ENCODE measurements around the gene ABHD10. TPM values are rescaled to one million over a fixed set of nuclear protein-coding genes. Genes with fewer than 3 reads are reported as not detected.

ABHD10 gene
- total RNA-seq, 1 experiment from 2014 or later, result 30.3 TPM

DNA sequence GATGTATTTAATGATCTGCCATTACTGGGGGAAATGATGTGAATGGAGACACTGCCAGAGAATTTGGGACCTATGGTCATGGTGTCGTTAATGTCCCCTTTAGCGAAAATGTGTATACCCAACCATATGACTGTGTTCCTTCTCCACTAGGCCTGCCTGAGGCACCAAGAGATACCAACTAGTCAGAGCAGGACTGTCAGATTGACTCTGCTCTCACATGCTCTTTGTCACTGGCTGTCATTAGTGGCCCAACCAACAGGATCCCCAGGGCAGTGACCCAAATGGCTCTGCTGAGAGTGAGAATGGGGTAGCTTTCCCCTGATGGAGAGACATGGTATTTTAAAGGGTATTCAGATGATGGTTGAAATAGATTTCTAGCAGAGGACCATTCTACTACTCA lies 22.7 kb downstream of the ABHD10 start:
- no TSS peak for BruUV-seq (replicated peaks)
- ATAC-seq (no peak), DNase-seq (ENCODE audit: low read depth, low spot score) (no peak)
- Histone ChIP-seq H3K36me3 (ENCODE audit: control insufficient read depth, insufficient read depth, low read length) (no peaks in the 10 kb centered on the region), H3K9me3 (ENCODE audit: control insufficient read depth, insufficient read depth, low read depth, low read length) (no peaks in the 10 kb centered on the region), H3K27ac (ENCODE audit: low read length) (no peak overlapping the region), H3K4me3 (ENCODE audit: low read depth in 2 of 2, low read length in 2 of 2) (no peak overlapping the region), H3K4me1 (ENCODE audit: control insufficient read depth, insufficient read depth, low read length) (no peaks in the 10 kb centered on the region), H3K27me3 (ENCODE audit: control insufficient read depth, insufficient read depth, low read length) (no peaks in the 10 kb centered on the region)
- intact Hi-C loops (cut with micrococcal nuclease; ENCODE audit: unreplicated experiment), result no loop called here
- CTCF ChIA-PET, result no interaction called here
- POLR2A ChIA-PET, result interaction anchor here (0.7 kb wide), 1 partner anchor 12 kb away, joined by 3 read pairs; no protein-coding TSS in a partner anchor
- TF ChIP-seq POLR2AphosphoS5 (IDR thresholded peaks at IDR 0.05; ENCODE audit: low read depth, low read length) (no peak), TCF7L2 (IDR thresholded peaks at IDR 0.05; ENCODE audit: low read depth, low read length) (no peak), SIN3A (IDR thresholded peaks at IDR 0.05; ENCODE audit: borderline replicate concordance, insufficient read depth, low read depth, low read length) (no peak)
- TF ChIP-seq, protein P1, sequence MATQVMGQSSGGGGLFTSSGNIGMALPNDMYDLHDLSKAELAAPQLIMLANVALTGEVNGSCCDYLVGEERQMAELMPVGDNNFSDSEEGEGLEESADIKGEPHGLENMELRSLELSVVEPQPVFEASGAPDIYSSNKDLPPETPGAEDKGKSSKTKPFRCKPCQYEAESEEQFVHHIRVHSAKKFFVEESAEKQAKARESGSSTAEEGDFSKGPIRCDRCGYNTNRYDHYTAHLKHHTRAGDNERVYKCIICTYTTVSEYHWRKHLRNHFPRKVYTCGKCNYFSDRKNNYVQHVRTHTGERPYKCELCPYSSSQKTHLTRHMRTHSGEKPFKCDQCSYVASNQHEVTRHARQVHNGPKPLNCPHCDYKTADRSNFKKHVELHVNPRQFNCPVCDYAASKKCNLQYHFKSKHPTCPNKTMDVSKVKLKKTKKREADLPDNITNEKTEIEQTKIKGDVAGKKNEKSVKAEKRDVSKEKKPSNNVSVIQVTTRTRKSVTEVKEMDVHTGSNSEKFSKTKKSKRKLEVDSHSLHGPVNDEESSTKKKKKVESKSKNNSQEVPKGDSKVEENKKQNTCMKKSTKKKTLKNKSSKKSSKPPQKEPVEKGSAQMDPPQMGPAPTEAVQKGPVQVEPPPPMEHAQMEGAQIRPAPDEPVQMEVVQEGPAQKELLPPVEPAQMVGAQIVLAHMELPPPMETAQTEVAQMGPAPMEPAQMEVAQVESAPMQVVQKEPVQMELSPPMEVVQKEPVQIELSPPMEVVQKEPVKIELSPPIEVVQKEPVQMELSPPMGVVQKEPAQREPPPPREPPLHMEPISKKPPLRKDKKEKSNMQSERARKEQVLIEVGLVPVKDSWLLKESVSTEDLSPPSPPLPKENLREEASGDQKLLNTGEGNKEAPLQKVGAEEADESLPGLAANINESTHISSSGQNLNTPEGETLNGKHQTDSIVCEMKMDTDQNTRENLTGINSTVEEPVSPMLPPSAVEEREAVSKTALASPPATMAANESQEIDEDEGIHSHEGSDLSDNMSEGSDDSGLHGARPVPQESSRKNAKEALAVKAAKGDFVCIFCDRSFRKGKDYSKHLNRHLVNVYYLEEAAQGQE (IDR thresholded peaks at IDR 0.05; ENCODE audit: insufficient read depth in 1 of 2, low read depth in 2 of 2, low read length in 1 of 2), result no peak
- TF ChIP-seq, protein P2, sequence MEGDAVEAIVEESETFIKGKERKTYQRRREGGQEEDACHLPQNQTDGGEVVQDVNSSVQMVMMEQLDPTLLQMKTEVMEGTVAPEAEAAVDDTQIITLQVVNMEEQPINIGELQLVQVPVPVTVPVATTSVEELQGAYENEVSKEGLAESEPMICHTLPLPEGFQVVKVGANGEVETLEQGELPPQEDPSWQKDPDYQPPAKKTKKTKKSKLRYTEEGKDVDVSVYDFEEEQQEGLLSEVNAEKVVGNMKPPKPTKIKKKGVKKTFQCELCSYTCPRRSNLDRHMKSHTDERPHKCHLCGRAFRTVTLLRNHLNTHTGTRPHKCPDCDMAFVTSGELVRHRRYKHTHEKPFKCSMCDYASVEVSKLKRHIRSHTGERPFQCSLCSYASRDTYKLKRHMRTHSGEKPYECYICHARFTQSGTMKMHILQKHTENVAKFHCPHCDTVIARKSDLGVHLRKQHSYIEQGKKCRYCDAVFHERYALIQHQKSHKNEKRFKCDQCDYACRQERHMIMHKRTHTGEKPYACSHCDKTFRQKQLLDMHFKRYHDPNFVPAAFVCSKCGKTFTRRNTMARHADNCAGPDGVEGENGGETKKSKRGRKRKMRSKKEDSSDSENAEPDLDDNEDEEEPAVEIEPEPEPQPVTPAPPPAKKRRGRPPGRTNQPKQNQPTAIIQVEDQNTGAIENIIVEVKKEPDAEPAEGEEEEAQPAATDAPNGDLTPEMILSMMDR (IDR thresholded peaks at IDR 0.05), result no peak
- in situ Hi-C loops (cut with HindIII; ENCODE audit: low pct_unique_long_range_greater_than_20kb, low sequenced_read_pairs), result no loop called here

DNA sequence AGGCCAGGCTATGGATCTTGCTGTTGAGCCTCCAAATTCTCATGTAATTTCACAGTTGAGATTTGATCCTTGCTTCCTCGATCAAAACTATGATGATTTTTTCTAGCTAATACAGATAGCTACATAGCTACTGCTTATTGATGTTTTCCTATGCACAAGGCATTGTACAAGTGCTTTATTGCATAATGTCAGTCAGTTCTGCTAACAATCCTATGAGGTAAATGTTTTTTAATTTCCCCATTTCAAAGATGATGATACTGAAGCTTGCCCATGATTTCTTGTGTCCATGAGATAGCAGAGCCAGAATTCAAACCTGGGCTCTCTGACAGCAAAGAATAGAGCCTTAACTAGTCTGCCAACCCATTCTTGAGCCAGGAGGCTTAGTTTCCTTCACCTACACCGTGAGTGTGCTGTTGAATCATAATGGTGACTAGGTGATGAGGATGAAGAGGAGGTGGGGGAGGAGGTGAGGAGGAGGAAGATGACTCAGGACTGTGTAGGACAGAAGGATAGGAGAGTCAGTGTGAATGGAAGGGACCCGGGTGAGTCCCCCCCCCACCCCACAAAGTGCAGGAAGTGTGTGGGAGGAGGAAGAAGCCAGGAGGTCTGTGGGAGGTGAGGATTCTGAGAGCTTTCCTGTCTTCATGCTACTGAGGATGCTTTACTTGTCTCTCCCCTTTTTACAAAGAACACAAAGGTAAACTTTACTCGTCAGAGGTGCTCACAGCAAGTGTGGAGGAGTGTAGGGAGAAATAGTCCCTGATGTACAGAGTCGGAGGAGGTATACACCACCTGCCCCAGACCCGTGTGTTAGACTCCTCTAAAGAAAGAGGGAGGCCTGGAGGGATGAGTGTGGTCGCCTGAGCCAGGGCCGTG lies 23.5 kb downstream of the ABHD10 start:
- no peaks in the 10 kb centered on the region for H3K4me1 ChIP-seq (ENCODE audit: control insufficient read depth, insufficient read depth, low read length)
- no peaks in the 10 kb centered on the region for H3K27me3 ChIP-seq (ENCODE audit: control insufficient read depth, insufficient read depth, low read length)
- no peak overlapping the region for H3K27ac ChIP-seq (ENCODE audit: low read length)
- ATAC-seq (no peak), DNase-seq (ENCODE audit: low read depth, low spot score) (no peak)
- TF ChIP-seq, protein P1 (IDR thresholded peaks at IDR 0.05; ENCODE audit: insufficient read depth in 1 of 2, low read depth in 2 of 2, low read length in 1 of 2), result no peak
- TF ChIP-seq, protein P2 (IDR thresholded peaks at IDR 0.05), result no peak
- no peak for TF ChIP-seq SIN3A (IDR thresholded peaks at IDR 0.05; ENCODE audit: borderline replicate concordance, insufficient read depth, low read depth, low read length)
- no peak for TF ChIP-seq POLR2AphosphoS5 (IDR thresholded peaks at IDR 0.05; ENCODE audit: low read depth, low read length)
- TF ChIP-seq TCF7L2 (IDR thresholded peaks at IDR 0.05; ENCODE audit: low read depth, low read length), result no peak
- no peaks in the 10 kb centered on the region for H3K36me3 ChIP-seq (ENCODE audit: control insufficient read depth, insufficient read depth, low read length)
- in situ Hi-C loops (cut with HindIII; ENCODE audit: low pct_unique_long_range_greater_than_20kb, low sequenced_read_pairs), result no loop called here
- no peak overlapping the region for H3K4me3 ChIP-seq (ENCODE audit: low read depth in 2 of 2, low read length in 2 of 2)
- POLR2A ChIA-PET, result interaction anchor here (0.7 kb wide), 2 partner anchors 13 to 23 kb away, joined by 3 read pairs; no protein-coding TSS in a partner anchor
- no peaks in the 10 kb centered on the region for H3K9me3 ChIP-seq (ENCODE audit: control insufficient read depth, insufficient read depth, low read depth, low read length)
- BruUV-seq (replicated peaks), result no TSS peak
- CTCF ChIA-PET, result interaction anchor here (1.0 kb wide), 1 partner anchor 11 kb away, joined by 4 read pairs; no protein-coding TSS in a partner anchor
- intact Hi-C loops (cut with micrococcal nuclease; ENCODE audit: unreplicated experiment), result no loop called here
